Activated T-cell treated with anti-CD3 and anti-CD28 coated beads, Interleukin-2, amount 50 U/mL, for 48 hours (primary cell): ENCODE results near the gene LDLRAD4.
A peak's percentile ranks its signal among the peaks of the same experiment; 100 is the strongest.

Experiments
- DNase-seq, 2 experiments: peaks; one replicate each; pipeline ENCODE4 v3.0.0-alpha.2; 2020

Gene LDLRAD4

DNA sequence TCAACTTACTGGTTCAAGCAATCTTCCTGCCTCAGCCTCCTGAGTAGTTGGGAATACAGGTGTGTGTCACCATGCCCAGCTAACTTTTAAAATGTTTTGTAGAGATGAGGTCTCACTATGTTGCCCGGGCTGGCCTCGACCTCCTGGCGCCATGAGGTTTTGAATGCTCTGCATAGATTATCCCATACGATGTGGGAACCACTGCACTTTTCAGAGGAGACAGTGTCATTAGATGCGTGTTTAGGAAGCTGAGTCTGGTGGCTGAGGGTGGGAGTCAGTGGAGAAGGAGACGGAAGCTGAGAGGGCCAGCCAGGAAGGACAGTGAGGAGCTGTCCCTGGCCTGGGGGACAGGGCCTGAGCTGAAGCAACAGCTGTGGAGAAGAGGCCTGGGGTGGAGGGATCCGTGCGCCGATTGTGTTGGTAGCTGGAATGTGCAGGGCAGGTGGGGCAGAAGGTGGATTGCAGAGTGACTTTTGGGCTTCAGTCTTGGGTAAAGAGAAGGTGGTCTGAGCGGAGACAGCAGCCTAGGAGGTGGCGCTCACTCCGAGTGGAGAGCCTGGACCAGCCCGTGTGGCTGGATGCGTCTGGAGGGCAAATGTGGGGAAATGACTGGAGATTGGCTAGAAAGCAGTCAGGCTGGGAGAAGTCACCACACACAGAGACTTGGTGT, 68.0 kb downstream of the LDLRAD4 start:
- DNase-seq, result no peak

DNA sequence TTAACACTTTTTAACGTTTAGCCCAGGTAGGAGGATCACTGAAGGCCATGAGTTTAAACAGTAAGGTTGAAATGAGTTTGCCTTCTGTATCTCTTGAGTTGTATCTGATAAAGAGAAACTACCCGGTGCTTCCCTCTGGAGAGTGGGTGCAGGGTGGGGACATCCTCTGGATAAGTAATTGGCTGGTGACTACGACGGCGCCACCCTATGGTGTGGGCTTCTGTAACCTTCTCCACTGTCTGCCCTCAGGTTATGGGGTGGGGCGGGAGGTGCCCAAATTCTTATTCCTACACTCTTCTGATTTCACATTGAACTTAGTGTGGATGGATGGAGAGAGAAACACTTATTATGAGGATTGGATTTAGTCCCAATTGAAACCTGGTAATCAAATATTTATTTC, 68.8 kb downstream of the LDLRAD4 start:
- no peak for DNase-seq

DNA sequence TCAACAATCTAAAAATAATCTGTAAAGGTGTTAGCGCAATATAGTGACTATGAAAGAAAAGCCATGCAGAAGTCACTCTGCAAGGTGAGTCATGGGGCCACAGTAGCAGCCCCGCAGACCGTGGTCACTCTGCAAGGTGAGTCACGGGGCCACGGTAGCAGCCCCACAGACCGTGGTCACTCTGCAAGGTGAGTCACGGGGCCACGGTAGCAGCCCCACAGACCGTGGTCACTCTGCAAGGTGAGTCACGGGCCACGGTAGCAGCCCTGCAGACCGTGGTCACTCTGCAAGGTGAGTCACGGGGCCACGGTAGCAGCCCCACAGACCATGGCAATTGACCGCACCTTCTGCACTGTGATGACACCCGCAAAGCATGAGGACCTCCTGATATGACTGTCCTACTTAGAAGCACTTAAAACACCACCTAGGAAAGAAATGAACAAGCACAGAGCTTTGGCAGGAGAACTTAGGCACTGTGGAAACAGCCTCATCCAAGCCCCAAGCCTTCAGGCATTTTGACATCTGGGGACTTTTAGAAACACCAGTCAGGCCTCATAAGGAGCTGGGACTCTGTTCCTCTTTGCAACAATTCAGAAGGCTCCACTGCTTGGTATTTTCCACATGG, 70.1 kb downstream of the LDLRAD4 start:
- DNase-seq, result peak; percentile 72 to 77

DNA sequence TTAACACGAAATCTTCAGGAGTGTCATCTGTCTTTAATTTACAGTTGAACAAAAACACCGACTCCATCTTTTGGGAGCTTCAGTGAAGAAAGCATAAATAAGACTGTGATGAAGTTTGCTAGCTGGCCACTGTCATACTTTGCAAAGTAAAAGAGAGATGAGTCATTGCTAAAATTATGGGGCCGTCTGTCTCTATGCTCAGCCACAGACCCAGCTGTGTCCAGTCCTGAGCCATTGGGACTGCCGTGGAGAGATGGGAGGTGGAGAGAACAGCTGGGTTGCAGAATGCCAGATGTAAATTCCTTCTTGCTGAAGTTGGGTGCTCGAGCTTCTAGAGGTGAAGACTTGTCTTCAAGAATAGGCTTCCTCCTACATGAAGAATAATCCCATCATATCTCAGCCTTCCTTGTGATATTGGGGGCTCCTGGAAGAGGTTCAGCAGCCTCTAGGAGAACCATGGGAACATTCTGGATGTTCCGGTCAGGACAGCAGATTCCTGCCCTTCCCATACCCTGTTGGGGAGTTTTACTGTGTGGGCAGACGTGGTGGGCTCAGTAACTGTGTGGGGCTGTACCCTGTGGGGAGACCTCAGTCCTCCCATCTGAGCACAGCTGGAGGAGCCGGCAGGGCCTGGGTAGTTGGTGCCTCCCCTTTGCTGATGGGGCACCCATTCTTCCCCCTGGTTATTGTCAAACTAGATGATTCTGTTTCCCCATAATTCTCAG, 71.1 kb downstream of the LDLRAD4 start:
- DNase-seq, result no peak

DNA sequence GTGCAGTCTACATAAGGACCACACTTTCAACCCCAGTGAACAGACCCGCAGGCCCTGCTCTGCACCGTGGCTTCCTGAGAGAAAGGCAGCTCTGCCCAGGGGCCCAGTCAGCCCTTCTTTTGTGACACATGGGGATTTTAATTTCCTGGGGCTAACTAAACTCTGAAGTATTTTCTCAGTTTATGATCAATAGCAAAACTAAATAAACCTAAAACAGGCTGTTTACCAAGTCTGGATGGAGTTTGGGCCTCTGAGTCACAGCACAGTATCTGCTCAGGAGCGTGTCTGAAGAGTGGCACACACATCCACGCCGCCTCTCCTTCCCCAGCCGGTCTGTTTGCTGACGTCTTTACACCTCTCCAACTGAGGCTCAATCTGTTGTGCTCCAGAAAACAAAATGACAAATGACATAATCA, 72.3 kb downstream of the LDLRAD4 start:
- DNase-seq, result peak; percentile 71 to 74

DNA sequence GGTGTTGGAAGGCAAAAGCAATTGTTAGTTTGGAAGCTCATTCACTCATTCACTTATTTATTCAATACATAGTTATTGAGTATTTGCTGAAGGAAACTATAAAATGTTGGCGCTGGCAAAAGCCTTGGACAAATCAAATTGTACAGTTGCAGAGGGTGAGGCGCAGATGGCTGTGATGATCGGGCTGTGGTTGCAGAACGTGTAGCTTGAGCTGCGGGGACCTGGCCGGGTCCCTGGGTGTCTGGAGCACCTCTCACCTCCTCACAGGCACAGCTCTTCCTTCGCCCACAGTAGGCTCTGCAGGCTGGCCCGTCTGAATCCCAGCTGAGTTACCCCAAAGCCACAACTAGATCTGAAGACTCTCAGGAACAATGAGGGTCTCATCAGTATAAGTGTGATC, 72.7 kb downstream of the LDLRAD4 start:
- no peak for DNase-seq

DNA sequence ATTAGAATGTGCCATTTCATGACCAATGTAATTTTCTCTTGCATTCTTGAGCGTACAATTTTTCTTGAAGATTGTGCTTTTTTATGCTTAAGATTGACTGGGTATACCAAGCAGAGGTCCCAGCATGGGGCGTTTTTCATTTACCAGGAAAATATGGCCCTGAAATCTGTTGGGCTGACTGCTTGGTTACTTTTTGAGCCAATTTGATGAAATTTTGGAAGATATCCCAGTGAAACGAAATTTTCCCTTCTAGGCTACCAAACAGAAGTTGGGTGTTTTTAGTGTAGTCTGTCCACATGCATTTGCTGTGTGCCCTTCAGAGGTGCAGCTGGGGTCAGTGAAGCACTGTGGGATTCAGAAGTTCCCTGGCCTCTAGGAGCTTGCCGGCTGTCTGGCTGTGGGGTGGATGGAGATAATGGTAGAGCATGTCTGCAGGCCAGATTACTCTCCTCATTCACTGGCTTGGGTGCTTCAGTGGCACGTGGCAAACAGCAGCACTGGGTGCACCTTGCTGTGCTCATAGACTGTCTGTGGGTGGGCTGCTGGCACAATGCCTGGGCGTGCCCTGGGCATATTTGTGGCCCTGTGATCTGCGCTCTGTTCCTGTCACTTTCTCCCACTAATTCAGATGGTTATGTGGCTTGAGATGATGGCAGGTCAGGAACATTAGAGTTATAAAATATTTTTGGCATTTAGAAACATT, 73.3 kb downstream of the LDLRAD4 start:
- DNase-seq, result no peak

DNA sequence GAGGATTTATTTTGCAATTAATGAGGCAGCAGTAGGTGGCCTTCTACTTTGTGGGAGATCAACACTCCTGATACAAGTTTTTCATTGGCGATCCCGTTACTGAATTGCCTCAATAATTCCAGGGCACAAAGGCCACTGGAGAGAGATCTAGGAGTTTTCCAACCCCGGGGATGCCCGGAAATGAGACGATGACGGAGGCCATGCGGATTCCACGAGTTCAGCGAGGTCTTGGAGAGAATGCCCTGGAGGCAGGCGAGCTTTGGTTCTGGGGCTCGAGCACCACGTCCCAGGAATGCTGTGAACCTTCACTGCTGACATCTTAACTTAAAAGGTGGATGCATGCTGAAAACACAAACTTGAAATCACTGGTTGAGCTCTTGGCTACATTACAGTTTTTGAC, 74.2 kb downstream of the LDLRAD4 start:
- no peak for DNase-seq

DNA sequence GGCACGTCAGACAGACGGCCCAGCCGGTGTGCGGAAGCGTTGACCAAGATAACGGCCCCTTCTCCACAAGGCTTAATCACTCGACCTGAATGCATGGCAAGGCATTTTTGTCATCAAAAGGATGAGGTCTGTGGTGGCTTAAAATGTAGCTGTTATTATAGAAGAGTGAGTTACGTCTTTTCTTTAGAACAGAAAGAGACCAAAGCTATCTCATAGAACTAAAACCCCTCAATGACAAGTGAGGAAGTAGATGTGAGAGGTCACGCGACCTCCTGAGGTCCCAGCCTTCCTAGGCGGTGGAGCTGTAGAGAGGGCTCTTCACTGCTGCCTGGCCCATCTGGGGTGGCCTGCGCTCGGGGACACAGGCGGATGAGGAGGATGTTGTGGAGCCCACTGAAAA, 75.7 kb downstream of the LDLRAD4 start:
- DNase-seq, result no peak

DNA sequence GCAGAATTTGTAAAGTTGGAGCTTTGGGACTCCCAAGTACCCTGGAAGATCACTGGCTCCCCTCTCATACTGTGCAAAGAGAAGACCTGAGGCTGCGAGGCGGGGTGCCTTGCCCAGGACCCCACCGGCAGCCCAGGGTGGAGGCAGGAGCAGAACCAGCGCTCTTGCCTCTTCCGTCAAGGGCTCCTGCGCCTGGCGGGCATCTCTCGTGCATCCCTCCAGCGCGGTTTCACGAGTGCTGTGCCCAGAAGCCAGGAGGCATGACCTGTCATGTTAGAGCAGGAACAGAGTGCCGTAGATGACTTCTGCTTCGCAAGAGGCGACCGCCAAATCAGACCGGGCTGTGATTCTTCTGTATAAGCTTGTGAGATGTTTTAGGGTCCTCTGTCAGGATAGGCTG, 77.3 kb downstream of the LDLRAD4 start:
- no peak for DNase-seq

DNA sequence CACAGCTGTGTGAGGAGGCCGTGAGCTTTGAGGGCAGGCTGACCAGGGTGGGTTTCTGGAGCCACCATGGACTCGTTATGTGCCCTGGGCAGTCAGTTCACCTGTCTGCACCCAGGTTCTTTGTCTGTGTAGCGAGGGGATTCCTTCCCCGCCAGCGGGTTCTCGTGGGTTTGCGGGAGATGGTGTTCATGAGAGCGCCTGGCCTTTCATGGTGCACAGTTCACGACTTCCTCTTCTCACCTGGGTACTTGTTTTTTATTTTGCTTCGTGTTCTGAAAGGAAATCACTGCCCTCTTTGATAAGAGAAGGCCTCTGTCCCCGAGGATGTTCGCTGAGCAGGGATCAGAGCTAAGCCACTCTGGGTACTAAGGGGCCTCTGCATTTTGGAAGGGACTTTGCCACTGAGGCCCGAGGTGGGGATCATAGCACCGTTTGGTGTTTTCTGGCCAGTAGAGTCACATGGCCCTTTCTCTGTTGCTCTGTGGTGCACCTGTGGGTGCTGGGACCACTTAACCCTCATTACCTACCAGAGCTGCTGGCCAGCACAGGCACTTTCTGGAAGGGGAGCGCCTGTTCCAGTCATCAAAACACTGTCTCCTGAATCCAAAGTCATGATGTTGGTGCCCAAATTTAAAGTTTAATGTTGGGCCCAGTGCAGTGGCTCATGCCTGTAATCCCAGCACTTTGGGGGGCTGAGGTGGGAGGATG, 78.5 kb downstream of the LDLRAD4 start:
- DNase-seq, result no peak

DNA sequence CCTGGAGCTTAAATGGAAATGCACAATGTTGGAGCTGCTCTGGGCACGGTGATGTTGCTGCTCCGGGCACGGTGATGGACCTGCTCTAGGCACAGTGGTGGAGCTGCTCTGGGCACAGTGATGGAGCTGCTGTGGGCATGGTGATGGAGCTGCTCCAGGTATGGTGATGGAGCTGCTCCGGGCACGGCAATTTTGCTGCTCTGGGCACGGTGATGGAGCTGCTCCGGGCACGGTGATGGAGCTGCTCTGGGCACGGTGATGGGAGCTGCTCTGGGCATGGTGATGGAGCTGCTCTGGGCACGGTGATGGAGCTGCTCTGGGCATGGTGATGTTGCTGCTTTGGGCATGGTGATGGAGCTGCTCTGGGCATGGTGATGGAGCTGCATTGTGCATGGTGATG, 79.7 kb downstream of the LDLRAD4 start:
- DNase-seq, result no peak

DNA sequence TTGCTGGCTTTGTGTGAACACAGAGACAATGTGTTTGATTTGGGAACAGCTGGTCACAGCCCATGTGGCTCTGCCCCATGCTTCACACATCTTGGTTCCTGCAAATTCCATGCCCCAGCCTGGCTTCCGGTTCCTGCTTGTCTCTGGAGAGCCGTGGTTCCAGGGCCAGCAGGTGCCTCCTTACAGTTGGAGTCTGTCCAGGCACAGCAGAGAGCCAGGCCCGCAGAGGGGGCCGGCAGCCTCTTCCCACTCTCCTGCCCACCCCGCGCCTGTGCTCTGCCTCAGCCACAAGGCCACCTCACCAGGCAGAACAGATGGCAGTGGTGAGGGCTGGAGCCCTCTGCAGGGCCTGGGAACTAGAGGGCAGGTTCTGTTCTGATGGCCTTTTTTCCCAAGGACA, 81.5 kb downstream of the LDLRAD4 start:
- no peak for DNase-seq

DNA sequence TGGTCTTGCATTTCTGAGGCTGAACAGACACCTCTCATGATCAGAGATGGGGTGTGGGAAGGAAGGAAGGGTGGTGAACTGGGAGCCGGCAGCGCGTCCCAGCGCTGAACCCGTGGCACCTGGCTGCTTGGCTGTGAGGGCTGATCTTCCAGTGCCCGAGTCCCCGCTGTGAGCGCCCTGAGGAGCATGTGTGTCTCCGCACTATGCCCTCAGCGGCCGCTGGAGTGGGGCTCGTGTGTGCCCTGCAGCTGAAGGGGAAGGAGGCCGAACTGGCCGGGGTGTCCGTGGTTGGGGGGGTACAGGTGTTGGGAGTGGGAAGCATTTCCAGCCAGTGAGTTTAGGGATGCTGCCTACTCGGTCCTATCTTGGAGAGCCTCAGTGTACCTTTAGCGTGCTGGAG, 82.2 kb downstream of the LDLRAD4 start:
- DNase-seq, result no peak

DNA sequence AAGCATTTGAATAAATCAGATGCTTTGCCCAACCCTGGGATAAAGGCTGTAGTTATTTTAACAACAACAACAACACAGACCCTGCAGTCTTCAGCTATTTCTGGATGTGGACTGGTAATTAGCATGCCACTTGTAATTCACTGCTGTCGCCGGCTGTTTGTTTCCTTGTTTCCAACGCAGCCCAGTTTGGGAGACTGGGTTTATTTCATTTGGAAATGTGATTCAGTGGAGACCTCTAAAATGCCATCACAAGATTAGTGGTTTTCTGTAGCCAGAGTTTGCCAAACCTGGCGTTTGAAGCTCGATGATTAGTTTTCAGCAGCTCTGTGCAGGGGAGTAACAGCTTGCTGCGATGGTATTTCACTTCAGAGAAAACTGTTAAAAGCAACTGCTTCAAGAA, 83.5 kb downstream of the LDLRAD4 start:
- no peak for DNase-seq

DNA sequence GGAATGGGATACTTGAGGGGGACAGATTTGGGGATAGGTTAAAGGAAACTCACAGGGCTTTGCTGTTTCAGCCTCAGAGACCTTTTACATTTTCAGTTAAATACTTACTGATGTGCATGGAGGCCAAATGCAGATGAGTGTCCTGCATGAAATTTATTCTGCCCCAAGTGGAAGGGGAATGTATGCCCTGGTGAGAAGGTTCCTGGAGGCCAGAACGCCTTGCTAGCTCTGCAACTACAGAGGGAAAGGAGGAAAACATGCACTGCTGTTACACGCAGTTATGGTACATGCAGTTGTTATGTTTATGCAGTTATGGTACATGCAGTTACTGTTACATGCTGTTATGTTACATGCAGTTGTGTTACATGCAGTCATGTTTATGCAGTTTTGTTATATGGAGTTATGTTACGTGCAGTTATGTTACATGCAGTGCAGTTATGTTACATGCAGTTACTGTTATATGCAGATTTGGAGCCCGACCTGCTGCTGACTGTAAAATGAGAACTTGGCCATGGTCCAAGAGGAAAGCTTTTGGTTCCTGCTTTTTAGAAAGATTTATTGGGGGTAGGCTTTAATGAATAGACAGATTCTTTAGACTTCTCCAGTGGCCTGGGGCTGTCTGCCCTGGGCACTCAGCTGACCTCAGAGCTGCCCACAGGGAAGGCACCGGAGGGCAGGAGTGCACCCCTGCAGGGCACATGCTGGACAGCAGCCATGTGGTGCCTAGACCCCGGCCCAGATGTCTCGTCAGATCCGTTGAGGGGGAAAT, 84.1 kb downstream of the LDLRAD4 start:
- no peak for DNase-seq

DNA sequence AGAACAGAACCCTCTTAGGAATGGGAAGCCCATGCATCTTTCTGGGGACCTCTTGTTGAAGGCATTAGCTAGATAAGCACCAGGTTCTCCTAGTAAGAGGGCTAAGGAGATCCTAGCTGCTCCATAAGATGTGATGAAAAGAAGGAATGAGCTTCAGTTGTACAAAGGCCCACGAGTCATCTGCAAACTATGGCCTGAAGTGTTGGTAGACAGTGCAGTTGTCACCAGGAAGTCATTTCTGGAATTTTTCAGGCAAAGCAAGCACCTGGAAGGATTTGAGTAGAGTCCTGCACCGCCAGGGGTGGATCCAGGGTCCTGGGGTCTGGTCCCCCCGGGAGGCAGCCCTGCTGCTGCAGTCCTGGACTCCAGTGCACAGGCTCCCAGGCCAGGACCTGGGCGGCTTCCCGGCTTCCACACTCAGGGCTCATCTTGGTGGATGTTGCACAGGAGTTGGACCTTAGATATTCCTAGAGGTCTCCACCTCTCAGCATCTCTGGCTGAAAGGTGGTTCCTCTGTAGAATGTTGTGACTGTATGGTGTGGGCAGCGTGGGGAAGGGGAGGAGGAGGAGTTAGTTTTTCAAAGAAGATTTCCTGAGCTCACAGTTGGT, 85.3 kb downstream of the LDLRAD4 start:
- no peak for DNase-seq

DNA sequence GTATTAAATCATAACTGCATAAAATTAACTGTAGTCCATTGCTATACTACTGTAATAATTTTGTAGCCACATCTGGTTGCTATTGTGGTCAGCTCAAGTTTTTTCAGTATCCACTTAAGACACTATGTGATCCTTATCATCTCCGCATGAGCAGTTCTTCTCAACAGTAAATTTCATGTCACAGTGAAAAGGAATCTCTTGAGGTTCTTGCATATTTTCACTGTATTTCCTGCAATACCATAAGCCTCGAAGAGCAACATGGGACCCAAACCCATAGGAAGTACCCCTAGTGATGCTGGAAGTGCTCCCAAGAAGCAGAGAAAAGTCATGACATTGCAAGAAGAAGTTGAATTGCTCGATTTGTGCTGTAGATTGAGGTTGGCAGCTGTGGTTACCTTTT, 86.7 kb downstream of the LDLRAD4 start:
- no peak for DNase-seq

DNA sequence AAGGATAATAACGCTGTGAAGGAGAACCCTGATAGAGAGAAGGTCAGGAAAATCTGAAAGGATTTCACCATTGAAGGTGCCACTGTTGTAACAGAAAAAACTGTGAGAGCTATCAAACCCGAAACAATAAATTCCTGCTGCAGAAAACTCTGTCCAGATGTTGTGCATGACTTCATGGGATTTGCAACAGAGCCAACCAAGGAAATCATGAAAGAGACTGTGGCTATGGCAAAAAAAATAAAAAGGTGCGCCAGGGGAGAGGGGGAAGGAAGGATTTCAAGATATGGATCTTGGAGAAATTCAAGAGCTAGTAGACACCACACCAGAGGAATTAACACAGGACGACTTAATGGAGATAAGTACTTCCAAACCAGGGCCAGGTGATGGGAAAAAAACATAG, 88.0 kb downstream of the LDLRAD4 start:
- DNase-seq, result no peak

DNA sequence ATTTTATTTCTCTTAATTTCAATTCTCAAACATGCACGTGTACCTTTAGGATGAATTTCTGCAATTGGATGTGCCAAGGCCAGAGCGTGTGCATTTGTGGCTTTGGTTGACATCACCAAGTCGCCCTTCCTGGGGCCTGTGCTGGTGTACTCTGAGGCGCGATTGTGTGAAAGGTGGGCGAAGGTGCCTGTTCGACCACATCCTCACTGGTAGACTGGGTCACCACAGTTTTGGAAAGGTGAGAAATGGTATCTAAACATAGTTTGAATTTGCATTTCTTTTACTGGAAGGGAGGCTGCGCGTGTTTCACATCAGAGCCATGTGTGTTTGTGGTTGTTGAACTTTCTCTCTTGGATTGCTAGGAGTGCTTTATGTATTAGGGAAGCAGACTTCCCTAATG, 89.8 kb downstream of the LDLRAD4 start:
- peak; percentile 75 to 77 for DNase-seq

DNA sequence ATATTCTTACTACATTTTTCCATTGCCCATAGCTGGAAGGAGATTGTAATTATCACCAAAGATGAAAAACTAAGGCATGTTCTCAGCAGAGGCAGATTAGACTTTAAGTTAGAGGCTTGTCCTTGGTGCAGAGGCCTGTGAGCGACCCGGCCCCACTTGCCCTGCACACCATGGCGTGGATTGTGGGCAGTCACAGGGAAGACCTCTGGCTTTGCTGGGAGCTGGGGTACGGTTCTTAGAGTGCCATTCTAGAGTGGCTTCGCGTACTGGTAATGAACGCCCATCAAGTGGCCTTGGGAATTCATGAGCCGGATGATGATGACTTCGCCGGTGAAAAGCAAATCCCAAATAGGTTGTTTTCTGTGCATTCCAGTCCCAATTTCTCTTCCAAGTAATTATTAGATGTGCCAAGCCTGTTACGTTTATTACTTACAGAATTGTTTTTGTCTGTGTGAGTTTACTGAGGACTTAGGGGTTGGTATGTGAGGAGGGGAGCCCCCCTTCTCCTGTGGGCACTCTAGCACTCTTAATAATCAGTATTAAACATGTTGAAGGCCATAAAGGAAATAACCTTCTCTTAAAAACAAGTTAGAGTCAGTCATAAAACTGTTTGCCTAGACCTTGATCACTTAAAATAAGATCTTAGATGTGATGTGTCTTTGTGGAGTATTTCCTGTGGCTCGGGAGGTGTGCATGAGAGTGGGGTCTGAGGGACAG, 90.6 kb downstream of the LDLRAD4 start:
- DNase-seq, result peak in 1 of 2 experiments; percentile 14
